GM12892 (cell line): ENCODE measurements around the gene RNF223.
"Not testable (repeated sequence)": the region's sequence is repeated elsewhere in the genome, so short reads cannot be mapped to it uniquely, and the experiment has no call there.

ENCODE experiments used
- DNase-seq: peaks from one replicate; pipeline ENCODE4 v3.0.0; 2011; ENCODE audit not compliant: insufficient read length
- FAIRE-seq: peaks from 2 replicates; lab custom pipeline; 2011; peaks lifted over from hg19 to GRCh38; lab: Jason Lieb, UNC
- POLR2A ChIP-seq: IDR thresholded peaks from 2 replicates; pipeline ENCODE4 v1.6.1; 2011; ENCODE audit warnings: low read depth, low read length, control low read depth
- POLR2AphosphoS5 ChIP-seq: IDR thresholded peaks from 2 replicates; pipeline ENCODE4 v1.6.1; 2011; ENCODE audit warnings: low read depth, low read length, control low read depth
- TAF1 ChIP-seq: IDR thresholded peaks from 2 replicates; pipeline ENCODE4 v1.6.1; 2011; ENCODE audit warnings: low read depth, mild to moderate bottlenecking, control low read depth, low read length, borderline replicate concordance

The RNF223 gene

DNA sequence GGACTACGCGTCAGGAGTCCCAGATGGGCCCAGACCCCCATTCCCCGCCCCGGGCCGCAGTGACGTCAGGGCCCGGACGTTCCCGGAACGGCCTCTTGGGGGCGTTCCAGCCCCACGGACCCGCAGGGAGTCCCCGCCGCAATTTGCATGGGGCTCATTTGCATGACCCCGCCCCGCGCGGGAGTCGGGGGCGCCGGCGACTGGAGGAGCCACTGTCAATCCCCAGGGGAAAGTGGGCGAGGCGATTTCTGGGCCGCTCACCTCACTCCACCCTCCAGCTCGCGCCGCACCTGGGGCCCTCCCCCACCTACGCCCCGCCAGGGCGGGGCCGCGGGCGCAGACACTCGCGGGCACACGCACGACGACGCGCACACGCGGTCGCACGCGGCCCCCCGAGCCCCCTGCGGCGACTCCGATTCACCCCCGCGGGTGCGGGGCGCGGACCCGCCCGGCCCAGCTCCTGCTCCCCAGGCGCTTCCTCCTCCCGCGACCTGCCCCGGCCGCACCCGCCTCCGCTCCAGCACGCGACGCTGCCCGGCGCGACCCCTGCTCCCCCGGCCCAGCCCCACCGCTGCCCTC, 41.0 kb downstream of the RNF223 start:
- FAIRE-seq (peak; percentile 99), DNase-seq (peak; percentile 98)
- no peak for TF ChIP-seq TAF1
- no peak for TF ChIP-seq POLR2AphosphoS5
- no peak for TF ChIP-seq POLR2A

DNA sequence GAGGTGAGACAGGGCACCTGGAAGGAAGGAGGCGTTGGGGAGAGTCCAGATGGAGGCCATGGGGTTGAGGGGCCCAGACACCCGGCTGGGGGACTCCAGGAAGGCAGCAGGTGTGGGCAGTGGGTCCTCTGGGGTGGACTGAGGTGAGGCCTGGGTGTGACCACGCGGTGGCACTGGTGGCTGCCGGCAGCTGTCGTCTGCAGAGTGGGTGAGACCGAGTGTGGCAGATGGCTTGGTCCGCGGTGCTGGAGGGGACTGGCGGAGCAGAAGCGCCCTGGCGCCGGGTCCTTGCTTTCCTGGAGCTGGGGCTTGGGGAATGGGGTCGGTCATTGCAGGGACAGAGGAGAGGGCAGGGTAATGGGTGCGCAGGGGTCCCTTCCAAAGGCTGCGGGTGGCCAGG, 41.7 kb downstream of the RNF223 start:
- DNase-seq (no peak), FAIRE-seq (no peak)
- TF ChIP-seq POLR2AphosphoS5, result no peak
- TF ChIP-seq POLR2A, result no peak
- no peak for TF ChIP-seq TAF1

DNA sequence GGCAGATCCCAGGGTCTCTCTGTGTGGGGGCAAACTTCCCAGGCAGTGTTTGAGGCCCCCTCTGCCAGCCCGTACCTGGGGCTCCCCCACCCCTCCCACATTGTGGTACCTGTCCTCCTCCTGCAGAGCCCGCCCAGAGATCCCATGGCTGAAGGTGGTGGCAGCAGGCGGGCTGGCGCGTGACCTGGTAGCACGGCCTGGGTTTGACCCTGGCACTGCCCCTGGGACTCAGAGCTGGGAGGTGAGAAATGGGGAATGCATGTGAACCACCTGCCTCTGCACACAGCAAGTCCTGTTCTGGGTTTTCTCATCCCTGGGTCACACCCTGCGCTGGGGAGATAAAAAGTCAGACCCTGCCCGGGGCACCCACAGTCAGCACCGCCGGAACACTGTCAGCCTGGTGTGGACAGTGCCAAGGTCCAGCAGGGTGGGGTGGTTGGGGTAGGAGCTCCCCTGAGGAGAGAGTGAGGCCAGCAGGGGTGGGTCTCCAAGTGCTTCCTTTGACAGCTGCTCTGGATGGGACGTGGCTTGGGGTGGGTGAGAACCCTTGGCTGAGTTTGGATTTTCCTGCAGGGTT, 42.4 kb downstream of the RNF223 start:
- FAIRE-seq (no peak), DNase-seq (no peak)
- TF ChIP-seq POLR2AphosphoS5 (no peak), TAF1 (no peak), POLR2A (no peak)

DNA sequence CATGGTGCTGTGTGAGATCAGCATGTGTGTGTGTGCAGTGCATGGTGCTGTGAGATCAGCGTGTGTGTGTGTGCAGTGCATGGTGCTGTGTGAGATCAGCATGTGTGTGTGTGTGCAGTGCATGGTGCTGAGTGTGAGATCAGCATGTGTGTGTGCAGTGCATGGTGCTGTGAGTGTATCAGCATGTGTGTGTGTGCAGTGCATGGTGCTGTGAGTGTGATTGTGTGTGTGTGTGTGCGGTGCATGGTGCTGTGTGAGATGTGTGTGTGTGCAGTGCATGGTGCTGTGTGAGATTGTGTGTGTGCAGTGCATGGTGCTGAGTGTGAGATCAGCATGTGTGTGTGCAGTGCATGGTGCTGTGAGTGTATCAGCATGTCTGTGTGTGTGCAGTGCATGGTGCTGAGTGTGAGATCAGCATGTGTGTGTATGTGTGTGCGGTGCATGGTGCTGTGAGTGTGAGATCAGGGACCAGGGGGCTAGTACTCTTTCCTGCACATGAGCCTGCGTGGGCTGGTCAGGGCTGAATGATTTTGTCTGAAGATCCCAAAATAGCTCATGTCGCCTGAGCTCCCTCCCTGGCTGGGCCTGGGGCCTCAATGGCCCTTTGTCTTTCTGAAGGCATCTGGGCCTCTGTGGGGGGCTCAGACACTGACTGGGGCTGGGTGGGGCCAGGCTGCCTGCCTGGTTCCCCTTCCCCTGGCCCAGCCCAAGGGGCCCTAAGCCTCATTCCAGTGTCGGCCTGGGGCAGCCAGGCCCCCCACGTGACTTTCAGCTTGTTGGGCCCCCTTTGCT, 43.0 kb downstream of the RNF223 start:
- peak; percentile 94 for FAIRE-seq
- DNase-seq, result not testable (repeated sequence)

DNA sequence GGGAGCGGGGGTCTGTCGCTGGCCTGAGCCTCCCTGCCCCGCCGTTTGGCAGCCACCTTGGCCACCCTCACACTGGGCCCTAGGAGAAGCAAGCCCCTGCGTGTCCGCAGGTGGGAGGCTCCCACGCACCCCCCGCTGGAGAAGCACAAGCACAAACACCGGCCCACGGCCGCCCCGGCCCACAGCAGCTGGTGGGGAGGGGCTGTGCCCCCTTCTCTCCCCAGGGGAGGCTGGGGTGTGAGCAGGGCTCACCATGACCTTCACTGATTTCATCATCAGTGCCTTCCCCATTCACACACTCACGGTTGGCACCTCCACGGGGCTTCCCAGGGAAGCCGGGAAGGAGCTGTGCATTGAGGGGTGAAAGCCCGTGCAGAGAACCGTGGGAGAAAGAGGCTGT, 46.3 kb downstream of the RNF223 start:
- no peak for DNase-seq
- TF ChIP-seq TAF1 (no peak), POLR2A (no peak), POLR2AphosphoS5 (no peak)
- FAIRE-seq, result no peak

DNA sequence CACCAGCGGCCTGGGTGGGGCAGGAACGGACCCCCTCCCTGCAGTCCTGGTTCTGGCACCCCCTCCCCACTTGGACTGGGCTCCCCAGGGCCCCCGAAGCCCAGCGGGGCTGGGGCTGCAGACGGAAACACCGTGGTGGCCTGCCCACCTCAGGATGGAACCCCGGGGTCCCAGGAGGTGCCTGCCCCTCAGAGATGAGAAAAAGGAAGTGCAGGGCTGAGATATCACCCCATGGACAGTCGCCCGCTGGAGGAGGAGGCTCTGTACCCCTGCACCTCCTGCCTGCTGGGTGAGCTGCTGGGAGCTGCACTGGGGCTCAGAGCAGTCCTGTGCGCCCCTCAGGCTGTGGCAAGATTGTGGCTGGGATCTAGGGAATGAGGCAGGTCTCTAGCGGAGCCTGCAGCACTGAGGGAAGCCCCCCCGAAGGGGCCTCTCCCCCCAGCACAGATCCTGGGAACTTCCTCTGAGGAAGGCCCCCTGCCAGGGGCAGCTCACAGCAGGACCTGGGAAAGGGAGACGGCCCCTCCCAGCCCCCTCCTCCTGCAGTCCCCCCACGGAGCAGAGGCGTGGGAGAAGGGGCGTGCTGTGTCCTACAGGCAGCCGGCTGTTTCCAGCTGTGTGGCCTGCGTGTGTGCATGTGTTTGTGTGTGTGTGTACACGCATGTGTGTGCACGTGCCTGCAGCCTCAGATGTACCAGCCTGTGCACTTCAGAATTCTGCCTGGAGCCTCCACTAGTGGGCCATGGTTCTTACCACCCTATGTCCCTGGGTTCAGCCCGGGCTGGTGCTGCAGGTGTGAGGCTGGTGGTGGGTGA, 47.3 kb downstream of the RNF223 start:
- DNase-seq, result no peak
- TF ChIP-seq POLR2AphosphoS5 (no peak), POLR2A (no peak), TAF1 (no peak)
- no peak for FAIRE-seq

DNA sequence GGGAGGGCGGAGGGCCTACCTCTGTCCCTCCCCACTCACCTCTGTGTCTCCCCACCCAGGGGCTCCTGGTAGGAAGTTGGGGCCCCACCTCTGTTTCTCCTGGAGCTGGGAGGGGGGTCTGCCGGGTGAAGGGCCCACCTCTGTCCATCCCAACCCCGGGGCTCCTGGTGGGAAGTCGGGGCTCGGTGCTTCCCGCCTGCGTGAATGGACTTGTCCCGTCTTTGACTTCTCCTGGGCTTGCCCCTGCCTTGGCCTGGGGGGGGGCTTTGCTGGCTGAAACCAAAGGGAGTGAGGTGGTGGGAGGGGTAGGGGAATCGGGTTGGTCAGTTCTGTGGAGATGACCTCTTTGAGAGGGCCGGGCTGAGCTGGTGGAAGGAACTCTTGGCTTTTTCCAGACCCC, 48.4 kb downstream of the RNF223 start:
- DNase-seq (no peak), FAIRE-seq (no peak)
- TF ChIP-seq POLR2AphosphoS5 (no peak), TAF1 (no peak), POLR2A (no peak)

DNA sequence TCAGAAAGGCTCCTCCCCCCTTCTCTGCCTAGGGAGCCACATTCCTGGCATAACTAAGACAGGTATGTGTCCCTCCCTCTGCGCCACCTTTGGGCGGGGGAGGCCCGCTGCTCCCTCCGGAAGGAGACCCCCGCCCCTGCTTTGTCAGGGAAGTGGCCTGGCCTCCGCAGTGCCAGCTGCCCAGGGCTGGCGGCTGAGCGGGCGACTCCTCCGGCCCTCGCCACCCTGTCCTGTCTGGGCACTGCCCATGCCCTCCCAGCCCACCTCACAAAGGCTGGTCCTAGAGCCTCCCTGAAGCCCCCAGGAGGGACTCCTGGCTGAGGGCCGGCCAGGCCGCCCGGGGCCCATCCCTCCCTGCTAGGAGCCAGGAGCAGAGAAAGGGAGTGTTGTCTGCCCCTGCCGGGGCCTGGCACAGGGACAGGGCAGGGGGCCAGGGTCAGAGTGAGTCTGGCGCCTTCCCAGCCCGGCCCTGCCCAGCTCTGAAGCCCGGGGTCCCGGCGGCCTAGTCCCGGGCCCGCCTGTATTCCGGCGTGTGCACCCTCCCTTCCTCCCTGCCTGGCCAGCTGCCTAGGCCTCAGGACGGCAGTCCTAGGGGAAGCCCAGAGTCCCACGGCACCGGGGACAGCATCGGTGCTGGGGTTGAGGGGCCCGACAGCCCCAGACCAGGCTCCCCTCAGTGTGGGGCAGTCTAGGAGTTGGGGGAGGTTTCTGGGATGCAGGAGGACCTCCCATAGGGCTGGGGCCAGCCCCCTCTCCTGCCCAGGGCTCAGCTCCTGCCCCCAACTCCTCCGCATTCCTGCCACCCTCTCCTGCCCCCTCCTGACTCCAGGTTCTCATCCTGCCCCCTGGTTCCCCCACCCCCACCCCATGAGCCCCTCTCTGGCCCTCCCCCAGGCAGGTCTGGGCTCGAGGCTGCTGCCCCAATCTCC, 49.1 kb downstream of the RNF223 start:
- DNase-seq (no peak), FAIRE-seq (no peak)
- TF ChIP-seq POLR2A, result no peak
- no peak for TF ChIP-seq TAF1
- TF ChIP-seq POLR2AphosphoS5, result no peak

DNA sequence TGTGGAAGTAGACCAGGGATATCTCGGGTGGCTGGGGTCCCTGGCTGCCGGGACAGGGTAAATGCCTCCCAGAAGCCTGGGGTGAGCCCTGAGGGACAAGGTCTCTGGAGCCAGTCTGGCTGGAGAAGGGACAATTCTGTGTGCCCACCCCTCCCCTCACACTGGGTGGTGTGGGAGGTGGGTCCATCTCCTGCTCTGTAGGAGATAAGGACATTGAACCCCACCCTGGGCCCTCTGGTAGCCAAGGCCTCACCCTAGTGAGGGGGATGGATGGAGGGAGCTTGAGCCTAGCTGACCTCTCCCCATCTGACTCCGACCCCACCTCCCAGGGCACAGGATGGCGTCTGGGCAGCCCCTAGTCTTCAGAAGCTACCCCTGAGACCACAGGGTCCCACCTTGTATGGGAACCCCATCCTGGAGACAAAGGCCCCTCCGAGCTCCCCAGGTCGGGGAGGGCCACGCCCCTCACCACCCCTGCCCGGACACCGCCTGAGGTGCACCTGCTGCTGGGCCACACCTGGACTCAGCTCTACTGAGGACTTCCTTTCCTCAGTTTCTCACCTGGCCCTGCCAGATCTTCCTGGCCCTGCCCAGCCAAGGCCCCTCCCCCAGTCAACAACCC, 49.8 kb downstream of the RNF223 start:
- DNase-seq (no peak), FAIRE-seq (no peak)
- TF ChIP-seq POLR2AphosphoS5 (no peak), TAF1 (no peak), POLR2A (no peak)

DNA sequence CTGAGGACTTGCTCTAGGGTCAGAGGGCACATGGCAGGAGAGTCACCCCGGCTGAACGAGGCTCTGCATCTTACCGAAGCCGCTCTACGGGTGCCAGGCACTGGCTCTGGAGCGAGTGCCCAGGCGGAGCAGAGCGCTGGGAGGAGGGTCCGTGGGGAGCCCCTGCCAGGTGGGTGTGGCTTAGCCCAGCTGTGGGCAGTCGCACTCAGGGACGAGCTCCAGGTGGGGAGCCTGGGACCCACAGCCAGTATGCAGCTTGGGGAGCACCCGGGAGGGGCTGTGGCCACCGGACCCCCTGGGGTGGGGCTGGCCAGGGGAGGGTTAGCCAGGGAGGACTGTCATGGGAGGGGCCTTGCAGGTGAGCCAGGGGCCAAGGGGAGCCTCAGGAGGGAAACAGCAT, 50.4 kb downstream of the RNF223 start:
- TF ChIP-seq POLR2A, result no peak
- no peak for TF ChIP-seq POLR2AphosphoS5
- TF ChIP-seq TAF1, result no peak
- FAIRE-seq (no peak), DNase-seq (no peak)
